GM12873 (cell line): ENCODE results near the gene CPS1.

ENCODE experiments used
- TF ChIP-seq, protein P1 (sequence below): IDR thresholded peaks from 2 replicates; pipeline ENCODE4 v1.5.1; 2012; ENCODE audit warnings: low read depth, mild to moderate bottlenecking, moderate library complexity, low read length, control low read depth; ENCODE audit not compliant: insufficient read depth; ENCODE audit errors: missing control alignments

Gene CPS1

DNA sequence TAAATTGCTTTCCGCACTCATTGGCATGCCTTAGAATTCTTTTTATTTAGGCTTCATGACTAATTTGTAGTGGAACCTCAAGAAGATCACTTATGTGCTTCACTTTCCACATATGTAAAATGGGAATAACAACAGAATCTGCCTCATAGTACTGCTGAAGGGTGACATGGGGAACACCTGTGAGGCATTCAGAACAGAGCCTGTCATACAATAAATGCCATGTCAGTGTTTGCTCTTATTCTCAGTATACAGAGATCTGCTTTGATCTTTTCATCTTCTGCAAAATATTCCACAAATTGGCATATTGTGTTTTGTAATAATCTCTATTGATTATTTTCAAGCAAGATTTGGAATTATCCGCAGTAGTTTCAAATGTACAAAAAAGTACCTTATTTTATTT lies 17.4 kb upstream of the CPS1 start:
- TF ChIP-seq, protein P1, sequence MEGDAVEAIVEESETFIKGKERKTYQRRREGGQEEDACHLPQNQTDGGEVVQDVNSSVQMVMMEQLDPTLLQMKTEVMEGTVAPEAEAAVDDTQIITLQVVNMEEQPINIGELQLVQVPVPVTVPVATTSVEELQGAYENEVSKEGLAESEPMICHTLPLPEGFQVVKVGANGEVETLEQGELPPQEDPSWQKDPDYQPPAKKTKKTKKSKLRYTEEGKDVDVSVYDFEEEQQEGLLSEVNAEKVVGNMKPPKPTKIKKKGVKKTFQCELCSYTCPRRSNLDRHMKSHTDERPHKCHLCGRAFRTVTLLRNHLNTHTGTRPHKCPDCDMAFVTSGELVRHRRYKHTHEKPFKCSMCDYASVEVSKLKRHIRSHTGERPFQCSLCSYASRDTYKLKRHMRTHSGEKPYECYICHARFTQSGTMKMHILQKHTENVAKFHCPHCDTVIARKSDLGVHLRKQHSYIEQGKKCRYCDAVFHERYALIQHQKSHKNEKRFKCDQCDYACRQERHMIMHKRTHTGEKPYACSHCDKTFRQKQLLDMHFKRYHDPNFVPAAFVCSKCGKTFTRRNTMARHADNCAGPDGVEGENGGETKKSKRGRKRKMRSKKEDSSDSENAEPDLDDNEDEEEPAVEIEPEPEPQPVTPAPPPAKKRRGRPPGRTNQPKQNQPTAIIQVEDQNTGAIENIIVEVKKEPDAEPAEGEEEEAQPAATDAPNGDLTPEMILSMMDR = no peak

DNA sequence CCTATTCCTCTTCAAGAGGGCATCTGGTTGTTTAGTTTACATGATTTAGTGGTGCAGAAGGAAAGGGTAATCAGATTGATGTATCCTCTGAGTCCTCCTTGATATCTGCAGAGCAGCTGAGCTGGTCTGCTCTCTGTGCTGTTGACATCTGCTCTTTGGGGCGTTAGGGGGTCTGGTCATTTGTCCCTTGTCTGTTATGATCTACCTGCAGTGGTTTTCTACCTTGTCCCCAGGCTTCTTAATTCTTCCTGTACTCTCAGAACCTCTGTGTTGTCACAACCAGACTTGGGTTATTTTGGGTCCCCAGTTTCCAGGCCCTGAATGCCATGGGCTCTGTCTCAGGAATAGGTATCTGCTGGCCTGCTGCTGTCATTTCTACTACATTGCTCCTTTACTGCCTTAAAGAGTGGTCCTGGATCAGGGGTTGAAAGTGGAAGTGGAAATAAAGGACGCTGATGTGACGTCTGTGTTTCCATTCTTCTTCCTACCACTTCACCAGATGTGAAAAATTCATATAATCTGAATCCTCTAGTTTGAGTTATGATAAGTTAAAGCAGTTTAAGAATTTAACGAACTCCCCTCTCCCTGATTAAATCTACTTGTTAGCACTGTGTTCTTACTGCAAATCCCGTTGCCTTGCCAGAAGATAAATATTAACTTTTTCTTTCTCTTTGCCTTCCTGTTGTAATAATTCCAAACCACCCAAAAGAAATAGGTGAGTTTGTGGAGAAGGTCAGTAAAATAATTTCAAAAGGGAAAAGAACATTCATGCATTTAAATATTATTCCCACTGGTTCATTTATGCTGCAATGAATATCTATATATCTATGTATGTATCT lies 16.6 kb upstream of the CPS1 start:
- TF ChIP-seq, protein P1 = no peak

DNA sequence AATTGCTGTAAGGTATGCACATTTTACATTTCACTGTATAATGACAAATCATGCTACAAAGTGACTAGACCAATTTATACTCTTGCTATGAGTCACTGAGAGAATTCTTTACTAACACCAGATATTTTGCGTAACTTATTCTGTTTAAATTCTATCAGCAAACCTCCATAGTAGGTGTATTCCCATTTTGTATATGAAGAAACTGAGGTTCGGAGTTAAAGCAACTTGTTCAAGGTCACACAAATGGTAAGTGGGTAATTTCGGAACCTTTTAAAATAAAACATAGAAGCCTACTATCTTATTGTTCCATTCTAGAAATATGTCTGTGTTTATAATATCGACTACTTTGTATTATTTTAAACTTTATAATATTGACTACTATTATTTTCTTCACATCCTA lies 15.9 kb upstream of the CPS1 start:
- TF ChIP-seq, protein P1 = no peak

DNA sequence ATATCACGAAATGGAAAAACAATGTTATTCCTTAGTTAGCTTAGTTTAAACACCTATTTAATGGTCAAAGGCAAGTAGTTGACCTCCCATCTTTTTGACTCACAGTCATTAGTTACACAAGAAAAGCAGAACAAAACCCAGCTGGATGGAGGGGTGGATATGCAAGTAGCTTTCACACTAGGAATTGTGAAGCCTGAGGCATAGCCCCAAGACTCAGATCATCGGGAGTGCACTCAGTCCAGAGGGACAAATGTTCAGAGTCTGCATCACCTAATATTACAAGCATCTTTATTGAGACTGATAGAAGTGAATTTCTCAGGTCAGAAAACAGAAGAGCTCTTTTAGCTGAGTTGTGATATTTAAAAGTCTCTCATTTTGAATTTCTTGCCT lies 15.5 kb upstream of the CPS1 start:
- TF ChIP-seq, protein P1 = no peak

DNA sequence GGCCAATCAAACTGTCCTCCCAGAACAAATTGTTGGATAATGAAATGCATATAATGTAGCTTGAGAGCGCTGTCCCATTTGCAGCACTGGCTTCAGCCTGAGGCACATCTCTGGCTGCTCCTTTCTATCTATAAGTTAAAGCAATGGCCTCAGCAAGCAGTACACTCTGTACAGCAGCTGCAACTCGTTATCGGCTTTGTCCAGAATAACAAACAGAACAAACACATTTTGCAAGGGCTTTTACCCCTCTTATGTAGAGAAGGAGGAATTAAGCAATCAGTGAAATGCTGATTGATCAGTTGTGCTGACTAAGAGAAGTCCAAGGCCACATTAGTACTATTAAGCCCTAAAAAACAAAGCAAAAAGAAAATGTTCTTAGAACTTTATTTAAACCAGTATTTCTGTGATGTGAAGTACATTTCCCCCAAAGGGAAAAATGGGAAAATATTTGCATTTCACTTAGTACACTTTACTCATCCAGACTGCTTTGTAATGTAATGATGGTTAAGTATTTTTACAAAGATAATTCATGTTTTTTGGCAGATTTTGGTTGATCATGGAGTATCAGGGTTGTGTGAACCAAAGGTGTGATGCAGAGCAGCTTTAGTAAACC lies 15.0 kb upstream of the CPS1 start:
- TF ChIP-seq, protein P1 = no peak

DNA sequence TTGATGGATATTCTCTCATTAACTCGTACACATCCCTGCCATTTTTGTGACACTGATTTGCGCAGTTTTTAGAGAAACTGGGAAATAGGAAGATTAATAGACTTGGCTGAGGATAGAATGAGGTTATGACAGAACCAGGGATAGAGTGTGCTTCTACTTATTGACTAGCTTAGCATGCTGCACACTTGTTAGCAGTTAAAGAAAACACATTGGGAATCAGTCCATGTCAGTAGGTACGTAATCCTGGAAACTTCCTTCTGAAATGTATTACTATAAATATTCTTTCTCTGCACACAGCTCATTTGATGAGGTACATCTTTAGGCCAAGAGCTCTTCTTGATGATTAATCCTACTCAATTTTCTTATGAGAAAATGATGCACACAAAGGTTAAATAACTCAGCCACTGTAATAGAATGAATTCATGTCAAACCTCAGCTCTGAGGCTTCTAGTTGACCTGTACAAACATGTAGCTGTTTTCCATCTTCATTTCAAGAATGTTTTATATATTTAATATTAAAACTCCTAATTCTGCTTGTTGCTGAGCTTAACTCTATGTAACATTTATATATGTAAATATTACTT lies 12.3 kb upstream of the CPS1 start:
- TF ChIP-seq, protein P1 = no peak

DNA sequence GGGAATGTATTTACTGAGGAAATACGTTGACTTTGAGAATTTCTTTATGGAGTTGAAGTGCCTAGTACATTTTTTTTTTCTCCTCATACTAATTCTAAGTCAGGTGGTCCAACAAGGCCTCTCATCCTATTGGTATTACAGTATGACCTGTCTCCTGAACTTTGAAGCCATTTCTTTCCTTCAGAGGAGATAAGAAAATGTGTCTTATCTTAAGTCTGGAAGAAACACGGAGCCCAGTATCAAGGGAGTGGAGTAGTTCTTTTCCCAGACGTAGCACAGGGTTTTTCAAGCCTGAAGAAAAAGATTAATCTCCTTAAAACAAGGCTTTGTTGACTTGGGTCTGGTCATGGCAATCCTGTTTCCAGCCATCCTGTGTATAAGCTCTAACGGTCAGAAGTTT lies 11.6 kb upstream of the CPS1 start:
- TF ChIP-seq, protein P1 = no peak
